Tibial nerve (tissue), 4 donors: ENCODE measurements around the gene MAIP1. TPM values are rescaled to one million over a fixed set of nuclear protein-coding genes. Genes with fewer than 3 reads are reported as not detected.

Source experiments
- DNase-seq, 2 donors: peaks; one replicate each; pipeline ENCODE4 v3.0.0-alpha.2; 2019; ENCODE audit warnings: low spot score in 2 of 2
- H3K27ac ChIP-seq, 4 donors: fragments of 200-600 bp; sonication (generic) in 3 of 4; one replicate each; pipeline ENCODE4 v1.5.1; 2017 to 2019; ENCODE audit warnings: mild to moderate bottlenecking in 1 of 4
- H3K27me3 ChIP-seq, 2 donors: fragments of 200-600 bp; sonication (generic) in 1 of 2; one replicate each; pipeline versions ENCODE4 v1.5.1 to v1.6.0; 2017 to 2019
- H3K36me3 ChIP-seq, 3 donors: fragments of 200-600 bp; sonication (generic); one replicate each; pipeline ENCODE4 v1.5.1; 2018 to 2019
- H3K4me1 ChIP-seq, 4 donors: fragments of 200-600 bp; sonication (generic) in 3 of 4; one replicate each; pipeline ENCODE4 v1.5.1; 2017 to 2019
- H3K4me3 ChIP-seq, 4 donors: fragments of 200-600 bp; sonication (generic) in 3 of 4; one replicate each; pipeline ENCODE4 v1.5.1; 2017 to 2019; ENCODE audit warnings: mild to moderate bottlenecking in 1 of 4, moderate library complexity in 1 of 4
- H3K9me3 ChIP-seq, 4 donors: fragments of 200-600 bp; sonication (generic) in 3 of 4; one replicate each; pipeline ENCODE4 v1.5.1; 2017 to 2019
- CTCF ChIP-seq, 5 experiments: fragments of 200-600 bp in 3 of 5; fragments of 450-650 bp in 2 of 5; sonication (generic) in 3 of 5; IDR thresholded peaks; one replicate each; pipeline ENCODE4 v1.5.1; 2016 to 2019; ENCODE audit warnings: antibody characterized with exemption in 5 of 5, mild to moderate bottlenecking in 3 of 5, moderate library complexity in 2 of 5
- EP300 ChIP-seq, 2 donors: sonication (generic); formaldehyde crosslinking; IDR thresholded peaks; one replicate each; pipeline ENCODE4 v1.6.1; 2017; ENCODE audit warnings: antibody characterized with exemption in 2 of 2, mild to moderate bottlenecking in 1 of 2
- POLR2A ChIP-seq, 2 donors: fragments of 450-650 bp; IDR thresholded peaks; one replicate each; pipeline ENCODE4 v1.6.1; 2017; ENCODE audit warnings: antibody characterized with exemption in 2 of 2, mild to moderate bottlenecking in 2 of 2, moderate library complexity in 2 of 2
- WGBS, 2 donors: methylation state at CpG; one replicate each; pipeline ENCODE4 v1.1.5; 2018; 5-methylcytosine and 5-hydroxymethylcytosine counted together
- total RNA-seq, 4 donors: library from RNA; depleted of rRNA; stranded (reverse); fragments of >200 nt; gene quantifications; one replicate each; pipeline ENCODE4 v1.1.0, GENCODE V29; 2016

Gene MAIP1
- total RNA-seq, 4 donors from 2014 or later, result 9.0 to 16.3 (median 11.1) TPM

DNA sequence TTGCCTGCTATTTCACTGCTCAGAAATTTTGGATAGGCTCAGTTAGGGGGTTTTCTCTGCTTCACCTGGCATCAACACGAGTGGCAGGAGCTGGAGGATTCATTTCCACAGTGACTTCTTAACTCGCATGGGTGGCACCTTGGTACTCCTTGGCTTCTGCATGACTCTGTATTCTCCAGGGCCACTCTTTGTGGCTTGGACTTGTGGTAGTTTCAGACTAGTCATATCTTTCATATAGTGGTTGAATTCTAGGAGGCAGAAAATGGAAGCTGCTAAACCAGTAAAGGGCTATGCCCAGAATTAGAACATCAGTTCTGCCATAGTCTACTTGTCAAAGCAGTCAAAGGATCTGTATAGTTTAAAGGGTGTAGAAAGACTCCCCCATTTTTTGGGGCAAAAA, 6.8 kb downstream of the MAIP1 start:
- no peak for DNase-seq
- Histone ChIP-seq H3K27me3 (no peaks in the 10 kb centered on the region), H3K9me3 (no peaks in the 10 kb centered on the region), H3K4me1 (peaks cover 0 to 15% (median 2%) of the 10 kb centered on the region in 4 donors), H3K36me3 (peaks cover 3 to 81% (median 7%) of the 10 kb centered on the region in 3 donors), H3K27ac (no peak overlapping the region), H3K4me3 (no peak overlapping the region)
- TF ChIP-seq POLR2A (IDR thresholded peaks at IDR 0.05) (no peak), EP300 (IDR thresholded peaks at IDR 0.05) (no peak), CTCF (IDR thresholded peaks at IDR 0.05) (no peak)
- WGBS, 2 donors, result 87 to 91% methylated on average over 2 of the region's 2 CpGs

- no peaks in the 10 kb centered on the region for H3K4me1 ChIP-seq
- H3K27me3 ChIP-seq, result no peaks in the 10 kb centered on the region
- no peak overlapping the region for H3K4me3 ChIP-seq
- no peak overlapping the region for H3K27ac ChIP-seq
- no peak for DNase-seq
- TF ChIP-seq CTCF (IDR thresholded peaks at IDR 0.05), result no peak
- no peak for TF ChIP-seq EP300 (IDR thresholded peaks at IDR 0.05)
- TF ChIP-seq POLR2A (IDR thresholded peaks at IDR 0.05), result no peak
- WGBS, 2 donors, result 32 to 40% methylated on average over 2 of the region's 2 CpGs
- H3K9me3 ChIP-seq, result no peaks in the 10 kb centered on the region
- H3K36me3 ChIP-seq, result peaks cover 0 to 82% (median 0%) of the 10 kb centered on the region in 3 donors
Measured at GRCh38 chr2:199966405-199966804, 11.0 kb downstream of the MAIP1 start.

DNA sequence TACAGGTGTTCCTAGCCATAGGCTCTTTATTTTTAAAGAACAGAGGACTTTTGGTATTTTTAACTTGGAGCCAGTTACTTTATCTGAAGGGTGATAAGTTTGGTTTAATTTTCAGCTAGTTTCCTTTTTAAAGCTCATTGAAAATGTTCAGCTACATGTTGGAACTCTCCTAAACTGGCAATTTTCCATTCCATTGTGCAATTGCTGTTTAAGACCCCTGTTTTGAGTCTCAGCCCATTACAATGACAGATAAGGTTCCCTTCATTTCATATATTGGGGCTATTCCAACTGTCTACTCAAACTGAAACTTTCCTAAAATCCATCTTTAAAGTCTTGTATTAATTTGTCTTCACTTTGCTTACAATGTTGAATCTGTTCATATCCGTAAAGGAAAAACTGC, 11.6 kb downstream of the MAIP1 start:
- H3K9me3 ChIP-seq, result no peaks in the 10 kb centered on the region
- no peak overlapping the region for H3K27ac ChIP-seq
- H3K36me3 ChIP-seq, result peaks cover 0 to 78% (median 0%) of the 10 kb centered on the region in 3 donors
- H3K4me1 ChIP-seq, result no peaks in the 10 kb centered on the region
- no peak overlapping the region for H3K4me3 ChIP-seq
- DNase-seq, result no peak
- WGBS, 2 donors, result 88 to 93% methylated on average over 1 of the region's 1 CpG
- no peaks in the 10 kb centered on the region for H3K27me3 ChIP-seq
- TF ChIP-seq POLR2A (IDR thresholded peaks at IDR 0.05), result no peak
- TF ChIP-seq CTCF (IDR thresholded peaks at IDR 0.05), result no peak

DNA sequence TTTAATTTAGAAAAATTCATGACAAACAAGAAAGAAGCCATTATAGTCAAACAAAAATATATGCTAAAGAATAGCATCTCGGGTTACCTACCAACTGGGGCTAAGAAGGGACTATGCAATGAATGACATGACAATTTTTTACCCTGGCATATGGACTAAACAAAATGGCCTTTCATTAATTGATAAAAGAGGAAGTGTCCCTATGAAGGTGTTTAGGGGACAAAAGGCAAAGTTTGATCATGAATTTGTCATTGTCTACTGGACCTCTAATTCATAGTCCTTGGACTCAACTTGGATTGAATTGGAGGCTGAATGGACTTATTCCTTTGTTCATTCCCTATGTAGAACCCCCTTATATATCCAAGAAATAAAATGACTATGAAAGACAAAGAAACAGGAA, 12.7 kb downstream of the MAIP1 start:
- H3K27me3 ChIP-seq, result no peaks in the 10 kb centered on the region
- no peak overlapping the region for H3K4me3 ChIP-seq
- H3K36me3 ChIP-seq, result peaks cover 0 to 73% (median 0%) of the 10 kb centered on the region in 3 donors
- 87 to 90% methylated on average over 1 of the region's 1 CpG for WGBS, 2 donors
- TF ChIP-seq CTCF (IDR thresholded peaks at IDR 0.05) (no peak), POLR2A (IDR thresholded peaks at IDR 0.05) (no peak), EP300 (IDR thresholded peaks at IDR 0.05) (no peak)
- no peaks in the 10 kb centered on the region for H3K4me1 ChIP-seq
- DNase-seq, result no peak
- no peaks in the 10 kb centered on the region for H3K9me3 ChIP-seq
- H3K27ac ChIP-seq, result no peak overlapping the region

DNA sequence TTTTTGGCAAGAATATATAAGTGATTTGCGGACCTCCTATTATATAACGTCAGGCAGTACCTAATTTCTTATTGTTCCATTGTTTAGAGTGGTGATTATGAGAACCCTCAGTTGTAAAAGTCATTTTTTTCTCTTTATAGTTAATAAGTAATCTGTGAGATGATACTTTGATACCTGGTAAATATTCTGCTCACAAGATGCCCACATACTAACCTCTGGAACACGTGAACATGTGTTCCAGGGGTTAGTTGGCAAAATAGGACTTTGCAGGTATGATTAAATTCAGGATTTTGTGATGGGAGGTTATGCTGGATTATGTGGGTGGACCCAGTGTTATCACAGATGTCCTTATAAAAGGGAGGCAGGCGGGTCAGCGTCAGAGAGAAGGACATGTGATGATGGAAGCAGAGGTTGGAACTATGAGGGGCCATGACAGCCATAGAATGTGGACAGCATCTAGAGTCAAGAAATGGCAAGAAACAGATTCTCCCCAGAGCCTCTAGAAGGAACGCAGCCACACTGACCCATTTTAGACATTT, 16.8 kb downstream of the MAIP1 start:
- Histone ChIP-seq H3K9me3 (no peaks in the 10 kb centered on the region), H3K4me3 (no peak overlapping the region), H3K27me3 (no peaks in the 10 kb centered on the region), H3K27ac (no peak overlapping the region), H3K36me3 (peaks cover 0 to 53% (median 0%) of the 10 kb centered on the region in 3 donors), H3K4me1 (no peaks in the 10 kb centered on the region)
- no peak for TF ChIP-seq POLR2A (IDR thresholded peaks at IDR 0.05)
- TF ChIP-seq CTCF (IDR thresholded peaks at IDR 0.05), result no peak
- TF ChIP-seq EP300 (IDR thresholded peaks at IDR 0.05), result no peak
- WGBS, 2 donors, result 86 to 87% methylated on average over 6 of the region's 6 CpGs
- no peak for DNase-seq
